Measurements from ENCODE around the gene FBN2. TPM values are rescaled to one million over a fixed set of nuclear protein-coding genes. Genes with fewer than 3 reads are reported as not detected.

Gene FBN2
- total RNA-seq, 1 donor from 2014 or later, result 0.11 TPM

DNA sequence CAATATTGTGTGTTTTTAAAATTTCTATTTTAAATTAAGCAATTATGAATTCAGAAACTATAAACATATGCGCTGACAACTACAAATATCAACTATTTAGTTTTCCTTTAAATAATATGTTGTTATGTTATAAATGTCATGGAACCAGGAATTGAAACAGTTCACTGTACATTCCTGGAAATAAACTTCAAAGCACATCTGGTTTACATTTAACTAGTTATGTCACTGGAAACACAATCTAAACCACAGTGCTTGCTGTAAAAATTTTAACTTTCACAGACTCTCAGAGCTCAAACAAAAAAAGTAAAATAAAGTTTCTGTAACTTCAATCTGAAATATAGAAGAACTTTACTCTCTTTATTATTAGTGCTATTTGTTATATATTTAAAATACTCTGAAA lies 179.2 kb downstream of the FBN2 start:
- TF ChIP-seq, protein P1, sequence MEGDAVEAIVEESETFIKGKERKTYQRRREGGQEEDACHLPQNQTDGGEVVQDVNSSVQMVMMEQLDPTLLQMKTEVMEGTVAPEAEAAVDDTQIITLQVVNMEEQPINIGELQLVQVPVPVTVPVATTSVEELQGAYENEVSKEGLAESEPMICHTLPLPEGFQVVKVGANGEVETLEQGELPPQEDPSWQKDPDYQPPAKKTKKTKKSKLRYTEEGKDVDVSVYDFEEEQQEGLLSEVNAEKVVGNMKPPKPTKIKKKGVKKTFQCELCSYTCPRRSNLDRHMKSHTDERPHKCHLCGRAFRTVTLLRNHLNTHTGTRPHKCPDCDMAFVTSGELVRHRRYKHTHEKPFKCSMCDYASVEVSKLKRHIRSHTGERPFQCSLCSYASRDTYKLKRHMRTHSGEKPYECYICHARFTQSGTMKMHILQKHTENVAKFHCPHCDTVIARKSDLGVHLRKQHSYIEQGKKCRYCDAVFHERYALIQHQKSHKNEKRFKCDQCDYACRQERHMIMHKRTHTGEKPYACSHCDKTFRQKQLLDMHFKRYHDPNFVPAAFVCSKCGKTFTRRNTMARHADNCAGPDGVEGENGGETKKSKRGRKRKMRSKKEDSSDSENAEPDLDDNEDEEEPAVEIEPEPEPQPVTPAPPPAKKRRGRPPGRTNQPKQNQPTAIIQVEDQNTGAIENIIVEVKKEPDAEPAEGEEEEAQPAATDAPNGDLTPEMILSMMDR (IDR thresholded peaks at IDR 0.05), result no peak
- Histone ChIP-seq H3K4me3 (no peak overlapping the region), H3K4me1 (no peaks in the 10 kb centered on the region), H3K36me3 (no peaks in the 10 kb centered on the region), H3K27ac (no peak overlapping the region), H3K27me3 (no peaks in the 10 kb centered on the region), H3K9me3 (no peaks in the 10 kb centered on the region)
- DNase-seq (ENCODE audit: low spot score in 2 of 2), result no peak
- intact Hi-C loops (cut with DNase I), result no loop called here

DNA sequence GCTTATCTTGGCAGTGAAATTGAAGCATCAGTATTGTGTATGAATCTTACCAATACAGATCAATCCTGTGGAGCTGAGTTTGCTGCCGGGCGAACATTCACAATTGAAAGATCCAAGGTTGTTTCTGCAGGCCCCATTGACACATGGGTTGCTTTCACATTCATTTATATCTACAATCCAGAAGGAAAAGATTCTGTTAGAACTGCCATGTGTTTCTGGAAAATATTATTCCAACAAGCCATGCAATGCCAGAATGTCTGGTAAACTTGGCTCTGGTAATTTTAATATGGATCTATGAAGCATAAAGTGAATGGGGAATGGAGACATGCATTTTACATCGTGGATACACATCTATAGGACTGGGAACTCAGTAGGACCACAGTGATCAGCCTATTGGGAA lies 180.8 kb downstream of the FBN2 start:
- intact Hi-C loops (cut with DNase I), result no loop called here
- H3K27me3 ChIP-seq, result no peaks in the 10 kb centered on the region

DNA sequence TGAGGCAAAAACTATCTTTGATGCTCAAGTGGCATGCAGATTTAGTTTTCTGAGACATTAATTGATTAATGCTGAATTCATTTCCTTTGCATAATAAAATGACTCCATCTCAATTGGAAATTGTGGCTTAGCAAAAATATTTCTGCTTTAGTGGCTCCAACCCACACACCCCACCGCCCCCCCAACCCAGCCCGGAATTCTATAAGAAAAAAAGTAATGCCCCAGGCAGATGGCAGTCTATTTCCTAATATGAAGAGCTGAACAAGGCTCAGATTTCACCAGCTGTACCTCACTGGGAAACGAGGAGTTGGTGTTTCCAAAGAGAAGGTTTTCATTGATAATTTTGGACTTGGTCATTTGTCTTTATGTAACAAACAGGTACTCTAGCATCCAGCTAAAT lies 182.1 kb downstream of the FBN2 start:
- DNase-seq (ENCODE audit: low spot score in 2 of 2), result no peak
- Histone ChIP-seq H3K27me3 (no peaks in the 10 kb centered on the region), H3K4me1 (no peaks in the 10 kb centered on the region), H3K27ac (no peak overlapping the region), H3K4me3 (no peak overlapping the region), H3K36me3 (no peaks in the 10 kb centered on the region), H3K9me3 (no peaks in the 10 kb centered on the region)
- TF ChIP-seq, protein P1 (IDR thresholded peaks at IDR 0.05), result no peak
- intact Hi-C loops (cut with DNase I), result no loop called here

More for the DNA sequence above, 180.8 kb downstream of the FBN2 start:
- Histone ChIP-seq H3K36me3 (no peaks in the 10 kb centered on the region), H3K4me1 (no peaks in the 10 kb centered on the region), H3K27ac (no peak overlapping the region), H3K9me3 (no peaks in the 10 kb centered on the region), H3K4me3 (no peak overlapping the region)
- DNase-seq (ENCODE audit: low spot score in 2 of 2), result no peak
- TF ChIP-seq, protein P1 (IDR thresholded peaks at IDR 0.05), result no peak

DNA sequence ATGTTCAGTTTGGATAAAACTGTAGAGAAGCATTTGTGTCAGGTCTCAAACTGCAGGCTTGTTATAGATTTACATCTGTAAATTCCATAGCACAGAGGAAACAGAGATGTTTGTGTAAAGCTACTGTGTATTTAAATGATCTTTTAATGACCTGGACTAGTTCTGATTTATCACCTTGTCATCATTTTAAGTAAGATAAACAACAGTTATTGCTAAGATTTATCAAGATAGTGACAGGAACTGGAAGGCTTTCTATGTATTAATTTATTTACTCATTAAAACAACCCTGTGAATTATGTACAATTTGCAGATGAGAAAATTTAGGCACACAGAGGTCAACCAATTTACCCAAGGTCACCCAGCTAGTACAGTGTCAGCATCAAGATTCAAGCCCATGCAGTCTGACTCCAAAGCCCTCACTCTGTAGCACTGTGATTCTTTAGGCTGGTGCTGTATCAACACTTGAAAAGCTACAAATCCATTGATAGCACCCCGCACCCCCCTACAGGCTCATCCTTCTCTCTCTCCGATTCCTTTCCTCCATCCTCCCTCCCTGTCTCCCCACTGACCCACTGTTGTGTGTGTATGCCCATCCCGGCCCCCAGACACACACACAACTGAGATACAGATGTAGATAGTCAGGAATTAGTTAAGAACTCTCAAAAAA lies 184.5 kb downstream of the FBN2 start:
- no peaks in the 10 kb centered on the region for H3K9me3 ChIP-seq
- DNase-seq (ENCODE audit: low spot score in 2 of 2), result no peak
- H3K27ac ChIP-seq, result no peak overlapping the region
- no peaks in the 10 kb centered on the region for H3K4me1 ChIP-seq
- H3K4me3 ChIP-seq, result no peak overlapping the region
- no peaks in the 10 kb centered on the region for H3K27me3 ChIP-seq
- H3K36me3 ChIP-seq, result no peaks in the 10 kb centered on the region
- intact Hi-C loops (cut with DNase I), result no loop called here
- TF ChIP-seq, protein P1 (IDR thresholded peaks at IDR 0.05), result no peak

DNA sequence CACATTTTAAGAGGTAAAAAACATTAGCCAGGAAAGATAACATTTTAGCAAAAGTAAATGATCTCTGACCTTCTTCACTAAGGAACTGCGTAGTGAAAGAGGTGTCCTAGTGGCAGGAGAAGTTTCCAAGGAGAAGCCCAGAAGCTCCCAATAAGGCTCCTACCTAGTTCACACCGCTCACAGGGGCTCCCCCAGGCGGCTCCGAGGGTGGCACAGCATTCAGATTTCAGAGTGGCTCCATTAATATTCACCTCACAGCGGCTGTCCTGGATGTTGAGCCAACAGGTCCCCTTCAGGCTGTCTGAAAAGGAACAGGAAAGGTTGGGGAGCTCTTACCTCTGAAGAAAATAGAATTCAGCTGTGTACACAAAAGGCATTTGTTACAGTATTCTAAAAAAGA lies 187.3 kb downstream of the FBN2 start:
- TF ChIP-seq, protein P1 (IDR thresholded peaks at IDR 0.05), result no peak
- no peak overlapping the region for H3K27ac ChIP-seq
- intact Hi-C loops (cut with DNase I), result no loop called here

More for the DNA sequence above, 187.3 kb downstream of the FBN2 start:
- Histone ChIP-seq H3K36me3 (no peaks in the 10 kb centered on the region), H3K27me3 (no peaks in the 10 kb centered on the region), H3K9me3 (no peaks in the 10 kb centered on the region), H3K4me1 (no peaks in the 10 kb centered on the region), H3K4me3 (no peak overlapping the region)
- DNase-seq (ENCODE audit: low spot score in 2 of 2), result no peak

Measured in ascending aorta (tissue), 2 donors.